GM23338 (cell line): ENCODE data around the gene TNFSF8.

Experiments
- CTCF ChIP-seq, 2 experiments: fragments of 200-600 bp in 1 of 2; sonication (generic) in 1 of 2; conservative IDR thresholded peaks; 2 replicates each; pipeline versions ENCODE4 v1.5.1 to v1.6.1; 2016 to 2017; ENCODE audit warnings: antibody characterized with exemption in 2 of 2, low read depth in 2 of 2, mild to moderate bottlenecking in 2 of 2, moderate library complexity in 1 of 2
- EZH2 ChIP-seq: fragments of 200-600 bp; sonication (generic); IDR thresholded peaks from one replicate; pipeline ENCODE4 v1.8.0; 2017; ENCODE audit warnings: antibody characterized with exemption, mild to moderate bottlenecking, low read depth; ENCODE audit not compliant: unreplicated experiment
- EZH2phosphoT487 ChIP-seq: fragments of 200-600 bp; sonication (generic); IDR thresholded peaks from one replicate; pipeline ENCODE4 v1.8.1; 2018; ENCODE audit warnings: antibody characterized with exemption; ENCODE audit not compliant: unreplicated experiment

- TF ChIP-seq EZH2phosphoT487 (no peak), EZH2 (no peak), CTCF (conservative IDR thresholded peaks at IDR 0.05; ENCODE audit: low read depth in 2 of 2) (no peak)
These were observed 20.7 kb downstream of the TNFSF8 start for GRCh38 chr9:114909661-114910060.
